Measurements from ENCODE around the gene TMEM52. TPM values are rescaled to one million over a fixed set of nuclear protein-coding genes. Genes with fewer than 3 reads are reported as not detected.

Gene TMEM52
- total and polyA plus RNA-seq, 2 donors (not counting 3 experiments of a cell fraction or from before 2014, with no cell fraction given), result 1.6 to 1.7 TPM

DNA sequence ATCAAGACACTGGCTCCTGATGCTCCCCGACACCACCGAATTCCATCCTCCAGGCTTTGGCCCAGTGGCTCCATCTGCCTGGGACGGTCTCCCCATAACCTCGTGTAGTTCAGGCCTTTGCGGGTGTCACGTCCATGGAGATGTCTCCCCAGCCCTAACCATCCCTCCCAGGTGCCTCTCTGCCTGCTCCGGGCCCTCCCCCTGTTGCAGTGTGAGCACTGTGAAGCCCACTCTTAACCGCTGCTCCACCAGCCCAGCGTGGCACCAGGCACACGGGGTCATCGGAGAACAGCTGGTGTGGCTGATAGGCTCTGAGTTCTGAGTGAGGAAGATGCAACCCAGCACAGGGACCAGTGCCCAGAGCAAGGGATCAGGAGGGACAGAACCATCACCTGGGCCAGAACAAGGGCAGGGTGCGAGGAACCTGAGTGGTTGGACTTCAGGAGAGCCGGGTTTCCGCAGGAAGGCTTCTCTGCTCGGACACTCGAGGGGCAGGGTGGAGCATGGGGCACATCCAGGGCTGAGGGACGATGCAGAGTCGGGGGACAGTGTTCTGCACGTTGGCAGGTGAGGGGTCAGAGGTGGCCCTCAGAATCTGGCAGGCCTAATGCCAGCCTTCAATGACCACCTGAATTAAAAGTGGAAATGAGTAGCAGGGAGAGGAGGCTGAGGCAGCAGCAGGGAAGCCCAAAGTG, 25.6 kb downstream of the TMEM52 start:
- no TSS peak for BruUV-seq (replicated peaks)
- Histone ChIP-seq H3K79me2 (ENCODE audit: control insufficient read depth, insufficient read depth, low read length) (peaks cover 20% of the 10 kb centered on the region), H3K27me3 (ENCODE audit: control insufficient read depth in 2 of 2, insufficient read depth in 2 of 2, low read length in 2 of 2) (no peaks in the 10 kb centered on the region), H3K4me2 (ENCODE audit: insufficient read depth, low read length) (no peak overlapping the region), H3K9me3 (replicated peaks; ENCODE audit: control insufficient read depth, insufficient read depth, low read length) (no peaks in the 10 kb centered on the region), H3K9me1 (replicated peaks; ENCODE audit: control insufficient read depth, extremely low read depth, insufficient read depth, low read length) (no peaks in the 10 kb centered on the region), H3K36me3 (ENCODE audit: control insufficient read depth in 2 of 2, extremely low read depth in 1 of 2, insufficient read depth in 2 of 2, low read length in 2 of 2) (no peaks in the 10 kb centered on the region), H3K27ac (ENCODE audit: insufficient read depth, low read depth, low read length) (no peak overlapping the region), H3K9ac (replicated peaks; ENCODE audit: extremely low read depth, insufficient read depth, low read length) (no peak overlapping the region), H3K4me1 (ENCODE audit: control insufficient read depth, extremely low read depth, insufficient read depth, low read length) (peaks cover 12% of the 10 kb centered on the region), H3K4me3 (replicated peaks in 1 of 3; ENCODE audit: insufficient read depth in 1 of 3, low read depth in 1 of 3, low read length in 3 of 3) (no peak overlapping the region), H4K20me1 (replicated peaks; ENCODE audit: control insufficient read depth, extremely low read depth, insufficient read depth, low read length) (peaks cover 3% of the 10 kb centered on the region), H2AFZ (ENCODE audit: low read depth, low read length) (no peak overlapping the region)
- FAIRE-seq (no peak), DNase-seq (ENCODE audit: low read depth, low spot score) (no peak)
- CTCF ChIA-PET, result no interaction called here
- dilution Hi-C loops (cut with MboI; ENCODE audit: extremely low pct_ligation_motif_present, low sequenced_read_pairs), result no loop called here
- POLR2A ChIA-PET, result no interaction called here
- intact Hi-C loops (cut with micrococcal nuclease), result no loop called here
- TF ChIP-seq, protein P1, sequence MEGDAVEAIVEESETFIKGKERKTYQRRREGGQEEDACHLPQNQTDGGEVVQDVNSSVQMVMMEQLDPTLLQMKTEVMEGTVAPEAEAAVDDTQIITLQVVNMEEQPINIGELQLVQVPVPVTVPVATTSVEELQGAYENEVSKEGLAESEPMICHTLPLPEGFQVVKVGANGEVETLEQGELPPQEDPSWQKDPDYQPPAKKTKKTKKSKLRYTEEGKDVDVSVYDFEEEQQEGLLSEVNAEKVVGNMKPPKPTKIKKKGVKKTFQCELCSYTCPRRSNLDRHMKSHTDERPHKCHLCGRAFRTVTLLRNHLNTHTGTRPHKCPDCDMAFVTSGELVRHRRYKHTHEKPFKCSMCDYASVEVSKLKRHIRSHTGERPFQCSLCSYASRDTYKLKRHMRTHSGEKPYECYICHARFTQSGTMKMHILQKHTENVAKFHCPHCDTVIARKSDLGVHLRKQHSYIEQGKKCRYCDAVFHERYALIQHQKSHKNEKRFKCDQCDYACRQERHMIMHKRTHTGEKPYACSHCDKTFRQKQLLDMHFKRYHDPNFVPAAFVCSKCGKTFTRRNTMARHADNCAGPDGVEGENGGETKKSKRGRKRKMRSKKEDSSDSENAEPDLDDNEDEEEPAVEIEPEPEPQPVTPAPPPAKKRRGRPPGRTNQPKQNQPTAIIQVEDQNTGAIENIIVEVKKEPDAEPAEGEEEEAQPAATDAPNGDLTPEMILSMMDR (IDR thresholded peaks at IDR 0.05; ENCODE audit: extremely low read depth in 1 of 2, insufficient read depth in 1 of 2, low read depth in 1 of 2, low read length in 2 of 2), result no peak
- TF ChIP-seq EZH2 (IDR thresholded peaks at IDR 0.05; ENCODE audit: borderline replicate concordance, low read depth, low read length, severe bottlenecking), result no peak
- TF ChIP-seq POLR2A (IDR thresholded peaks at IDR 0.05; ENCODE audit: low read depth, low read length), result no peak
- TF ChIP-seq, protein P2, sequence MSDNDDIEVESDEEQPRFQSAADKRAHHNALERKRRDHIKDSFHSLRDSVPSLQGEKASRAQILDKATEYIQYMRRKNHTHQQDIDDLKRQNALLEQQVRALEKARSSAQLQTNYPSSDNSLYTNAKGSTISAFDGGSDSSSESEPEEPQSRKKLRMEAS (IDR thresholded peaks at IDR 0.05; ENCODE audit: insufficient read depth, insufficient read length), result no peak
- no peak for TF ChIP-seq GATA2 (IDR thresholded peaks at IDR 0.05; ENCODE audit: insufficient read depth, insufficient read length, low read depth, low read length)
- no peak for TF ChIP-seq FOS (IDR thresholded peaks at IDR 0.05; ENCODE audit: borderline replicate concordance, insufficient read depth, low read length)
- no peak for TF ChIP-seq JUN (IDR thresholded peaks at IDR 0.05; ENCODE audit: borderline replicate concordance, insufficient read depth, insufficient read length, low read depth)
- TF ChIP-seq MYC (IDR thresholded peaks at IDR 0.05; ENCODE audit: low read depth, low read length), result no peak
- no peak for TF ChIP-seq POLR2AphosphoS5 (IDR thresholded peaks at IDR 0.05; ENCODE audit: insufficient read depth, low read depth, low read length)
